NCI-H1436 (cell line): ENCODE data around the gene FGA.
A peak's percentile ranks its signal among the peaks of the same experiment; 100 is the strongest.

Experiments
- DNase-seq: peaks from one replicate; lab custom pipeline; 2025; lab: John Stamatoyannopoulos, UW

FGA gene

DNA sequence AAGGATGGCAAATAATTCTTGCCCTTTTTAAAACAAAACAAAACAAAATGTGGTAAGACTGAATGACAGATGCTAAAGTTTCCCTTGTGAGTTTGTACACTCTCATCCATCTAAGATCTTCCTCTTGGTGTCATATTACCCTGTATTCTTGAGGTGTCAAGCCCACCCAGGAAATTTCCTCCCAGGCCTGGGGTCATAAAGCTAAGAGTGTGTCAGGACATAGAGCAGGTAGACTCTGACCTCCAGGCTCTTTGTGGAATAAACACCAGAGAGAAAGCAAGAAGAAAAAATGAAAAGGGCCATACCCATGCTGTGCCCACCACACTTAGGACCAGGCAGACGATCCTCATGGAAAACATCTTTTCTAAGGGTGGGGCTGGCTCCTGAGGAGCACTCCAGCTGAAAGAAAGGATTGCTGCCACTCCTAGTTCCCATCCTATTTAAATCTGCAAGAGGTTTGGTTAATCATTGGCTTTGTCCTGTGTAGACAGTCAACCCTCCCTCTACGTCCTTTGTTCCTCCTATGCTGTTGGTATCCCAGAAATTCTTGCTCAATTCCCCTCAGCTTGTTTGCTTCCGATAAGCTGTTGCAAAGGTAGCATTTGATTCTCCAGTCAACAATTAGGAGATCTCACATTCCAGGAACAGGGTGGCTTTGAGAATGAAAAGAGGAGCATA, at the start of gene FGA:
FGA (minus strand) TSS at position 414 of the 678 bp plus-strand sequence; CDS start at position 359, 55 bp downstream.
- no peak for DNase-seq

- no peak for DNase-seq
These were observed 43.5 kb upstream of the FGA start for GRCh38 chr4:154634058-154634457.

DNA sequence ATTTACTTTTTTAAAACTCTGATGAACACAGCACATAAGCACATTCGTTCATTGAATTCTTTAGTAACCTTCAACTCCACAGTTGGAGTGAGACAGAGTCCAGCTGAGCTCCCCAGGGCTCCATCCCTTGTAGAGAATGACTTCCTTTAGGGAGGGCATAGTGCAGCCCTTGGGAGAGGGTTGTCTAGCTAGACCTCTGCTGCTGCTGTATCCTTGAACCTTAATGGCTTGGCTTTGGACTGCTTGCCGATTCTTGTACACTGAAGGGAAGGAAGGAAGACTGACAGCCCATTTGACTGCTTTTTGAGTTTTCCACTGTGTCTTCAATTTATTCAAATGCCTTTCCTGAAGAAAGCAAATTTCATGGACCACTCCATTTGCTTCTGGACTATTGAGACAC, 41.3 kb upstream of the FGA start:
- DNase-seq = no peak

DNA sequence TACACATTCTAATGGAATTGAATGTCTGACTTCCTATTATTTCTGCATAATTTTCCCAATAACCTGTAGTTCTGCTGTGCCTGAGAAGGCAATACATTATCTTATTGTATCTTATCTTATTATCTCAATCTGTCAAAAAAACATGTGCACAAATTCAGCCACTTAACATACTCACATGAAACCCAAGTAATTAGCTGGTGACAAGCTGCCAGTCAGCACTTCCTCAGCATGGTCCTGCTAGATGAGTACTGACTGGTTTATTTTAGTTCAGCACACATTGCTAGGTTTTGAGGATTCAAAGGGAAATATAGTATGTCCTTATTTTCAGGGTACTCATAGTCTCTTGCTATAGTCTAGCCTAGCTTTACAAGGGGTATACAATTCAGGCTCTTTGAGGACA, 39.8 kb upstream of the FGA start:
- DNase-seq = no peak

- no peak for DNase-seq
These were observed 36.4 kb upstream of the FGA start for GRCh38 chr4:154626793-154627484.

DNA sequence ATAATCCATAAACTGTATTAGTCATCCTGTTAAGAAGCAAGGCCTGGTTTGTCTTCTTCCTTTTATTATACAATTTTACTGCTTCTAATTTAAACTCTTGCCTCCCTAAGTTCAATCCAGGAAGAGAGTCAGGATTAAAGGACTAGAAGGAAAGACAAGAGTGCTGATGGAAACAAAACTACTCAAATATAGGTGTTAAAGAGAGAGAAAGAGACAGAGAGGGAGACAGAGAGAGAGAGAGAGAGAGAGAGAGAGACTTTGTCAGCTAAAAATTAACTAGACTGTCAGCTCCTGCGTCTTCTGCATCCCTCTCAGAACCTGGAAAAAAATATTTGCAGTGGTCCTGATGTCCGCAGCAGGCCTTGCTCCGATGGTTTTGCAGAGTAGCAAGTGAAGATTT, 35.4 kb upstream of the FGA start:
- DNase-seq = no peak

DNA sequence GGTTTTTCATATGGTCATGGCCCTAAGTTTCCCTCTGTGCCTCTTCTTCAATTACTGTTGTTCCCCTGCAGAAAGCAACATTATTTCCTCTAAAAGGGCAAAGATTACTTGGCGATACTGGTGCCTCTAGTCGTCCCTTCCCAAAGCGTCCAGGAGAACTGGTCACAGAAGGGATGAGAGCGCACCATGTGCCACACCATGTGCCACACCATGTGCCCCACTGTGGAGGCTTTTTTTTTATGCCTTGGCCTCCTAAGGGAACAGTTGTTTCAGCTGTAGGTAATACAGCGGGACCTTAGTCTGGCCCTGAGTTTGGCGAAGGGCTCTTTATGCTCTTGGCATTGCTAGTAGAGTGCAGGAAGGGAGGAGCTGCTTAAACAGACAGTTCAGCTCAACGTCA, 33.5 kb upstream of the FGA start:
- DNase-seq = no peak

DNA sequence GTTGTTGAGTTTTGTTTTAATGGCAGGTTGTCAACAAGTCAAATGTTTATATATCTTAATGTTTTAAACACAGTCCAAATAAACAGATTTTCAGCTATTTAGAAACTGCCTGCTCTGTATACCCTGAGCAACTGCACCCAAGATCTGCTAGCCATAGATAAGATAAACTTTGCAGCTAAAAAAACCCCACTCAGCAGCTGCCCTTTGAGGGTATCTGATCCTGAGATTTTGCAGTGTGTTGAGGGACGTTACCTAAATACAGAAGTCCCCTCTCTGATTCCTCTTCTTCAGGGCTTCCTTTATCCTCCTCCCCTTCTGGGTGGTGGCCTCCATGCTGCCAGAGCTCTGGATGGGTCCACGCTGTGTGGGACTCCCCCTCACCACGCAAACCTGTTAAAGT, 32.9 kb upstream of the FGA start:
- DNase-seq = no peak

- DNase-seq = no peak
These were observed 32.1 kb upstream of the FGA start for GRCh38 chr4:154622598-154622997.

GRCh38 chr4:154620111-154620510, 29.6 kb upstream of the FGA start:
- DNase-seq = no peak

DNA sequence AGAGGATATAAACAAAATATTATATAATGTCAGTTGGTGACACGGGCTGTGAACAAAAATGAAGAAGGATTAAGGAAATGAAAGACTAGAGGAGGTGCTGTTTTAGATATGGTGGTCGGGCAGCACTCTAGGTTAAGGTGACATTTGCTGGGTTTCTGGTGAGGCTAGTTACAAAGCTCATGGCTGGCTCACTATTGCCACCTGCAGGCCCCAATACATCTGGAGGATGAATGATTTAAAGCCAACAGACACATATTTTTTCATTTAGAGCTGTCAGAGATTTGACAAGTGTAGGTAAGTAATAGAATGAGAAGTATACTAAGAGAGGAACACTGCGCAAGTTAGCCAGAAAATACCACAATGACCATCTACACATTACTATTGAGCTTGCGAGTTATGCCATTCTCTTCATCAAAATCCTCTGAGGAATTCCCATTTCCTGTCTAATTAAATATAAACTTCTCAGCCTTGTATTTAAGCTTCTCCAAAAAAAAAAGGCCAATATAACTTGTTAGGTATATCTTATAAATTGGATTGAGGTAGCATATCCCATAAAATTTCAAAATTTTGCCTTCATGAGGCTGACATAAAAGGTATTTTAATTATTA, 28.3 kb upstream of the FGA start:
- peak; percentile 7 for DNase-seq

DNA sequence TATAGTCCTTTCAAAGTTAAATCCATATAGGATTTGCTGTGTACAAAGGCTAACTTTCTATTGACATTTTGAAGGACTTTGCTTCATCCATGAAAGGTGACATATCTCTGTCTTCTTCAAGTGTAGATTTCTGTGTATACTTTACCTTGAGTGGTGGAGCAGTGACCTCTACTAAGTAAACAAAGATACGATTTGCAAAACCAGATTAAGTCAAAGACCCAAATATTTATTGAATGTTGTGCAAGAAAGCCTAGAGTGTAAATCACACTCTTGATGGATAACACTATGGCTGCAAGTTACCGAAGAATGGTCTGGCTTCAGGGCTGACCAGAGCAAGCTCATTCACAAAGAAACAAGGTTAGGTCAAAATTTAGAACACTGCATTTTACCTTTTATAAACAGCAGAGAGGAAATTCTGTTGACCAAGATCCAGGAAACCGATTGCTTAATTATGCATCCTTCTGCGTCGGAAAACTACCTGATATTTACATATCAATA, 27.3 kb upstream of the FGA start:
- DNase-seq = no peak

GRCh38 chr4:154616731-154617130, 26.2 kb upstream of the FGA start:
- DNase-seq = no peak

DNA sequence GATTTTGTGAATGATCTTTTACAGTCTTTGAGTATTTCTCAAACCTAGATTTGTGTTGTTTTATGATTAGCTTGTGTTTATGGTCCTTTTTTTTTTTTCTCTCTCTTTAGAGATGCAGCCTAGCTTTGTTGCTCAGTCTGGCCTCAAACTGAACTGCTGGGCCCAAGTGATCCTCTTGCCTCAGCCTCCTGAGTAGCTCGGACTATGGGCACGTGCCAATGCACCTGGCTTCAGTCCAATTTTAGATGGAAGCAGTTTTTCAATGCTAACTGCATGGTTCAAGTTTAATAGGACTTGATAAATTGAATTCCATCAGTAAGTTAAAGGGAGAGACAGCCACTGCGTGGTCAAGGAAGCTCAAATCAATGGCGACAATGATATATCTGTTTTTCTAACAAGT, 25.7 kb upstream of the FGA start:
- no peak for DNase-seq

GRCh38 chr4:154615211-154615610, 24.7 kb upstream of the FGA start:
- no peak for DNase-seq

- no peak for DNase-seq
These were observed 23.8 kb upstream of the FGA start for GRCh38 chr4:154614306-154614705.

DNA sequence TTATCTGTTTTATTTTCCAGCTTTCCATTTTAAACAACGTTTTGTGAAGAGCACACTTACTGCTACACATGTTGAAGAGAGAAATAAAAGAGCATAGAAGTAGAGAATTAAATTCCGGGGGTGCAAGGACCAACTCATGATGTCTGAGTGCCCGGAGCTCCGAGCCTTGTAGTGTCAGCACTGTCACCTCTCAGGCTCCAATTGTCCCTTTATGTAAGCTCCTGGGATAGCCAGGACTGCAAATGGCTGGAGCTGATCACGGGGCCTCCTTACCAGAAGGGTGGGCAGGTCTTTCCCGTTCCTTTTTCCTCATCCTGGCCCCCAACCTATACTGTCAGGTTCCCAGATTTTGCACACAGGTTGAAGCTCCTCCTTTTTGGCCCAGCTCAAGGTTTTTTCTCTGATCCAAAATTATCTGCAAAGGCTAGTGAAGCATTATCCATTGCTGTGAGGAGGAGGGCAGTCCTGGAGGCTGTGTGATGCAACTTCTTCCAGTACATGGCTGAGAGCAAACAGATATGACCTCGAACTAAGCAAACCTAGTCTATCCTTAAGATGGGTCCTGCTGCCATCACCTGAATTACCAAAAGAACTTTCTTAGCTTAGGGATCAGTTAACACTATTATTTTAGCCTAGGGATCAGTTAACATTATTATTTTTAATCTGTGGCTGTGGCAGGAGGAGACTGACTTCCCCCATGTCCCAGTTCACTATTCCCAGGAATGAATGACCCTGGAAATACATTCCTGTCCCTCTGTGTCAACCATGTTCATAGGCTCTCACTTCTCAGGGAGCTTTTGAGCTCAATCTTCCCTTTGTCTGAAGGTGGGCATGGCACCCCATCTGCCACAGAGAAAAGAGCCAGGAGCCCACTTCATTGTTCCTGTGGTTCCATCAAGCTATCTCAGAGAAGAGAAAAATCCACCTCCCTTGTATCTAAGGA, 22.2 kb upstream of the FGA start, which contains the start of gene FGG:
FGG (minus strand) TSS at position 185 of the 943 bp plus-strand sequence; CDS start at position 138, 47 bp downstream.
- DNase-seq = no peak

DNA sequence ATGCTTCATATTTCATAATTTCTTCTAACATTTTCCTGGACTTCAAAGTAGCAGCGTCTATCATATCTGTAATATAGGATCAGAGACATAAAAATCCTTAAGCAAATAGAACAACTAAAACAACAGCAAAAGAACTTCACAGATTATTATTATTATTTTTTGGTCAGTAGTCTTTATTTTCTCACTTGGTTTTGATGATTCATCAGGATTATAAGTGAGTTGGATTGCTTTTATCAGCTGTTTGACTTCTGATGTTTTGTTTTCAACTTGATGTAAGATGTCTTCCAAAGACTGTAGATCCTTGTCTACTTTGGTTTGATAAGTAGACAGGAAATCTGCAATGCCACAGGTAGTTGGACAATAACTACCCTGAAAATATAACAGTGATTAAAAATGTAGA, 21.3 kb upstream of the FGA start:
- no peak for DNase-seq

DNA sequence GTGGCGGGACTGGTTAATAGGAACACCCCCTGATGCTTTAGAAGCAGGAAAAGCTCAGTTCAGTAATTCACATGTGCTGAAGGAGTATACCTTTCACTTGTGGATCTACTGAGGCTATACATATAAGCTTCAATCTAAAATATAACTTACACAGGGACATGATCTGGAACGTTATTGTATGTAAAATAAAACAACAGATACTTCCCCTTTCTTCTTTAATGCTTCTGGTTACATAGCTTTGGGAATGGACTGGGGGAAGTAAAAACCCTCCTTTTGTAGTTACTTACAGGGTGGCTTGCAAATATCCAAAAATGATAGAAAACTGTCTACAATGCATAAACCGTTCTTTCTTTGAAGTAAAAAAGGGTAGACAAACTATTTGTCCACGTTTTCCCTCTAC, 20.0 kb upstream of the FGA start:
- DNase-seq = no peak

DNA sequence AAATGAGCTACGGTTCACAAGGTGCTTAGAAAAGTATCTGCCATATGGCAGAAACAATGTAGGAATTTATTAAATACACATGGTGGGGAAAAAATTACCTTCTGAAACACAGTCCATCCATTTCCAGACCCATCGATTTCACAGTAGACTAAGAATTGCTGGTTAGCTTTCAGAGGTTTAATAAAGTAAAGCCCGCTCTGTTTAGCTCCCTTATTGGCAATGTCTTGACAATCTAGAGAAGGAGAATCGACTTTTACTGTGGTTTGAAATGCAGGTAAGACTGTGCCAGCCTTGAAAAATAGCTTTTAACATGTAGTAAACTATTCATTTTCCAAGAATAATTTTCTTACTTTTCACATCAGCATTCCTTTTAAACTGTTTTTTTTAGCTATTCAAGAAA, 19.0 kb upstream of the FGA start:
- no peak for DNase-seq

- DNase-seq = no peak
These were observed 18.1 kb upstream of the FGA start for GRCh38 chr4:154608361-154609252.
